Activated CD8-positive, alpha-beta memory T cell treated with anti-CD3 and anti-CD28 coated beads, Interleukin-2, amount 50 U/mL, for 1 hour (primary cell): ENCODE results near the gene STX5.
"Not testable (repeated sequence)": the region's sequence is repeated elsewhere in the genome, so short reads cannot be mapped to it uniquely, and the experiment has no call there.

Experiments
- DNase-seq: peaks from one replicate; pipeline ENCODE4 v3.0.0-alpha.2; 2020; ENCODE audit errors: extremely low read depth

The STX5 gene

GRCh38 chr11:62831520-62832335, at the start of gene STX5:
Gene STX5, minus strand, starts transcription at chr11:62832051. Its CDS starts 808 bp downstream, at chr11:62831243.
- peak; percentile 96 for DNase-seq

GRCh38 chr11:62880803-62881578, 49.1 kb upstream of the STX5 start, which contains the start of gene SLC3A2:
Gene SLC3A2, plus strand, starts transcription at chr11:62880896. Its CDS starts 128 bp downstream, at chr11:62881024.
- peak; percentile 43 for DNase-seq

- DNase-seq: no peak
These were observed 48.5 kb upstream of the STX5 start for GRCh38 chr11:62880231-62880802.

GRCh38 chr11:62879235-62879978, 47.6 kb upstream of the STX5 start:
- DNase-seq: no peak

- DNase-seq: no peak
These were observed 44.9 kb upstream of the STX5 start for GRCh38 chr11:62876712-62877111.

- no peak for DNase-seq
These were observed 44.0 kb upstream of the STX5 start for GRCh38 chr11:62875698-62876478.

- DNase-seq: no peak
These were observed 43.0 kb upstream of the STX5 start for GRCh38 chr11:62874851-62875250.

GRCh38 chr11:62865635-62866034, 33.8 kb upstream of the STX5 start:
- DNase-seq: no peak

GRCh38 chr11:62863687-62864335, 32.0 kb upstream of the STX5 start:
- DNase-seq: no peak

GRCh38 chr11:62861564-62862192, 29.8 kb upstream of the STX5 start:
- DNase-seq: not testable (repeated sequence)

- no peak for DNase-seq
These were observed 29.1 kb upstream of the STX5 start for GRCh38 chr11:62860835-62861563.

- not testable (repeated sequence) for DNase-seq
These were observed 27.4 kb upstream of the STX5 start for GRCh38 chr11:62859281-62859703.

GRCh38 chr11:62858201-62858600, 26.4 kb upstream of the STX5 start:
- no peak for DNase-seq

GRCh38 chr11:62857541-62857982, 25.7 kb upstream of the STX5 start:
- DNase-seq: no peak

- DNase-seq: no peak
These were observed 24.6 kb upstream of the STX5 start for GRCh38 chr11:62856333-62856895.

- peak; percentile 92 for DNase-seq
These were observed 23.9 kb upstream of the STX5 start for GRCh38 chr11:62855571-62856332.

- DNase-seq: no peak
These were observed 23.1 kb upstream of the STX5 start for GRCh38 chr11:62854825-62855570.
